SK-N-SH (cell line): ENCODE data around the gene BNIP5. TPM values are rescaled to one million over a fixed set of nuclear protein-coding genes. Genes with fewer than 3 reads are reported as not detected.

ENCODE experiments used
- CTCF ChIA-PET: fragments of 300-600, 350-600 bp; formaldehyde crosslinking; extraction: SDS; loops from one replicate; lab custom pipeline; 2021; lab: Yijun Ruan, JAX
- POLR2A ChIA-PET: fragments of 350-600 bp; sonication (Branson Sonifier 250); formaldehyde crosslinking; extraction: SDS; loops from one replicate; lab custom pipeline; 2020; ENCODE audit warnings: antibody characterized with exemption, inconsistent platforms; lab: Yijun Ruan, JAX
- DNase-seq: peaks from one replicate; pipeline ENCODE4 v3.0.0; 2012
- H2AFZ ChIP-seq: fragments of 200-600 bp; sonication (generic); 2 replicates; pipeline ENCODE4 v1.8.1; 2016; ENCODE audit warnings: antibody characterized with exemption, mild to moderate bottlenecking, low read depth
- H3F3A ChIP-seq: fragments of 200-600 bp; sonication (generic); replicated peaks from 2 replicates; pipeline ENCODE3; 2016; ENCODE audit warnings: antibody characterized with exemption, mild to moderate bottlenecking; ENCODE audit not compliant: insufficient read depth
- H3K27ac ChIP-seq, 2 experiments: fragments of 200-500 bp in 1 of 2; fragments of 200-600 bp in 1 of 2; sonication (Bioruptor generic) in 1 of 2; sonication (generic), shearing (Covaris generic) in 1 of 2; 2 replicates each; pipeline versions ENCODE4 v1.5.1 to v1.6.1; 2014 to 2016; ENCODE audit warnings: low read depth in 2 of 2, inconsistent platforms in 1 of 2, low read length in 1 of 2, mild to moderate bottlenecking in 1 of 2, mixed read lengths in 1 of 2
- H3K27me3 ChIP-seq: fragments of 200-600 bp; sonication (generic), shearing (Covaris generic); 2 replicates; pipeline ENCODE4 v1.6.1; 2016; ENCODE audit warnings: mixed run types; ENCODE audit not compliant: insufficient read depth
- H3K36me3 ChIP-seq, 2 experiments: fragments of 200-500 bp in 1 of 2; fragments of 200-600 bp in 1 of 2; sonication (Bioruptor generic) in 1 of 2; sonication (generic) in 1 of 2; replicated peaks in 1 of 2; 2 replicates each; pipeline versions ENCODE3 to v1.5.1; 2014 to 2016; ENCODE audit warnings: low read length in 1 of 2, mild to moderate bottlenecking in 1 of 2; ENCODE audit not compliant: insufficient read depth in 2 of 2, control insufficient read depth in 1 of 2
- H3K4me1 ChIP-seq, 2 experiments: fragments of 200-500 bp in 1 of 2; fragments of 200-600 bp in 1 of 2; sonication (Bioruptor generic) in 1 of 2; sonication (generic), shearing (Covaris generic) in 1 of 2; 2 replicates each; pipeline versions ENCODE4 v1.5.1 to v1.6.1; 2014 to 2016; ENCODE audit warnings: low read depth in 1 of 2, low read length in 1 of 2, mixed run types in 1 of 2; ENCODE audit not compliant: insufficient read depth in 2 of 2, control insufficient read depth in 1 of 2
- H3K4me2 ChIP-seq: fragments of 200-600 bp; sonication (generic), shearing (Covaris generic); 2 replicates; pipeline ENCODE4 v1.6.1; 2017; ENCODE audit warnings: mixed run types
- H3K4me3 ChIP-seq, 2 experiments: fragments of 200-500 bp in 1 of 2; fragments of 200-600 bp in 1 of 2; sonication (Bioruptor generic) in 1 of 2; sonication (generic), shearing (Covaris generic) in 1 of 2; 2 replicates each; pipeline versions ENCODE4 v1.5.1 to v1.8.1; 2014 to 2016; ENCODE audit warnings: low read depth in 2 of 2, inconsistent platforms in 1 of 2, low read length in 1 of 2, mild to moderate bottlenecking in 1 of 2, mixed read lengths in 1 of 2, moderate library complexity in 1 of 2
- H3K79me2 ChIP-seq: fragments of 200-600 bp; sonication (generic); 2 replicates; pipeline ENCODE4 v1.8.1; 2017; ENCODE audit warnings: mild to moderate bottlenecking; ENCODE audit not compliant: insufficient read depth
- H3K9ac ChIP-seq: fragments of 200-600 bp; sonication (generic); 2 replicates; pipeline ENCODE4 v1.6.1; 2017; ENCODE audit warnings: mixed run types
- H3K9me2 ChIP-seq: fragments of 200-600 bp; sonication (generic); 2 replicates; pipeline ENCODE4 v1.6.1; 2017; ENCODE audit warnings: mixed run types
- H3K9me3 ChIP-seq: fragments of 200-600 bp; sonication (generic); 2 replicates; pipeline ENCODE4 v1.6.1; 2017; ENCODE audit warnings: mixed run types, mild to moderate bottlenecking, moderate library complexity
- H4K20me1 ChIP-seq: fragments of 200-600 bp; sonication (generic); 2 replicates; pipeline ENCODE4 v1.6.1; 2017; ENCODE audit warnings: mild to moderate bottlenecking, mixed run types; ENCODE audit not compliant: insufficient read depth
- CHD2 ChIP-seq: fragments of 150-350 bp; IDR thresholded peaks from 2 replicates; pipeline ENCODE4 v1.6.1; 2018; ENCODE audit warnings: low read length; ENCODE audit not compliant: partially characterized antibody
- ELF1 ChIP-seq: IDR thresholded peaks from 2 replicates; pipeline ENCODE4 v1.4.0; 2012
- GABPA ChIP-seq: IDR thresholded peaks from 2 replicates; pipeline ENCODE4 v1.4.0; 2012; ENCODE audit warnings: low read depth, mild to moderate bottlenecking
- JUND ChIP-seq: IDR thresholded peaks from 2 replicates; pipeline ENCODE4 v1.4.0; 2012
- MXI1 ChIP-seq: IDR thresholded peaks from 2 replicates; pipeline ENCODE4 v1.6.1; 2012; ENCODE audit warnings: mild to moderate bottlenecking, low read depth, low read length, improper control_type of control experiment
- NFIC ChIP-seq: IDR thresholded peaks from 2 replicates; pipeline ENCODE4 v1.4.0; 2012; ENCODE audit warnings: borderline replicate concordance
- NRF1 ChIP-seq: IDR thresholded peaks from 2 replicates; pipeline ENCODE4 v1.6.1; 2012; ENCODE audit warnings: low read depth, mild to moderate bottlenecking, low read length
- PBX3 ChIP-seq: IDR thresholded peaks from 2 replicates; pipeline ENCODE4; 2012
- POLR2AphosphoS5 ChIP-seq: IDR thresholded peaks from 2 replicates; pipeline ENCODE4 v1.6.1; 2012; ENCODE audit warnings: low read depth, low read length
- RCOR1 ChIP-seq: fragments of 150-350 bp; IDR thresholded peaks from 2 replicates; pipeline ENCODE4 v1.6.1; 2017; ENCODE audit warnings: antibody characterized with exemption, low read length
- RFX5 ChIP-seq: IDR thresholded peaks from 2 replicates; pipeline ENCODE4 v1.6.1; 2012; ENCODE audit warnings: mild to moderate bottlenecking, improper control_type of control experiment, low read length
- SMC3 ChIP-seq: IDR thresholded peaks from 2 replicates; pipeline ENCODE4 v1.6.1; 2012; ENCODE audit warnings: low read depth, low read length, improper control_type of control experiment
- TCF12 ChIP-seq: IDR thresholded peaks from 2 replicates; pipeline ENCODE4 v1.4.0; 2012
- WGBS: methylation state at CpG from one replicate; pipeline ENCODE4 v1.1.6; 2017; ENCODE audit warnings: low lambda C conversion rate; 5-methylcytosine and 5-hydroxymethylcytosine counted together
- polyA plus RNA-seq, 3 experiments: library from polyadenylated mRNA; depleted of rRNA; stranded (reverse); fragments of >200 nt; gene quantifications; 2 replicates each; pipeline ENCODE4 v1.2.3, GENCODE V29; 2012
- TF ChIP-seq, protein P1 (sequence below): fragments of 200-600 bp; sonication (generic); IDR thresholded peaks from 2 replicates; pipeline ENCODE4 v1.6.1; 2017; ENCODE audit warnings: antibody characterized with exemption, mild to moderate bottlenecking, moderate library complexity
- TF ChIP-seq, protein P2 (sequence below): IDR thresholded peaks from 2 replicates; pipeline ENCODE4 v1.4.0; 2012; ENCODE audit warnings: low read depth, borderline replicate concordance

BNIP5 gene
- polyA plus RNA-seq, 1 of the 3 experiments (the other 2 are of a cell fraction): not detected

- TF ChIP-seq, protein P1, sequence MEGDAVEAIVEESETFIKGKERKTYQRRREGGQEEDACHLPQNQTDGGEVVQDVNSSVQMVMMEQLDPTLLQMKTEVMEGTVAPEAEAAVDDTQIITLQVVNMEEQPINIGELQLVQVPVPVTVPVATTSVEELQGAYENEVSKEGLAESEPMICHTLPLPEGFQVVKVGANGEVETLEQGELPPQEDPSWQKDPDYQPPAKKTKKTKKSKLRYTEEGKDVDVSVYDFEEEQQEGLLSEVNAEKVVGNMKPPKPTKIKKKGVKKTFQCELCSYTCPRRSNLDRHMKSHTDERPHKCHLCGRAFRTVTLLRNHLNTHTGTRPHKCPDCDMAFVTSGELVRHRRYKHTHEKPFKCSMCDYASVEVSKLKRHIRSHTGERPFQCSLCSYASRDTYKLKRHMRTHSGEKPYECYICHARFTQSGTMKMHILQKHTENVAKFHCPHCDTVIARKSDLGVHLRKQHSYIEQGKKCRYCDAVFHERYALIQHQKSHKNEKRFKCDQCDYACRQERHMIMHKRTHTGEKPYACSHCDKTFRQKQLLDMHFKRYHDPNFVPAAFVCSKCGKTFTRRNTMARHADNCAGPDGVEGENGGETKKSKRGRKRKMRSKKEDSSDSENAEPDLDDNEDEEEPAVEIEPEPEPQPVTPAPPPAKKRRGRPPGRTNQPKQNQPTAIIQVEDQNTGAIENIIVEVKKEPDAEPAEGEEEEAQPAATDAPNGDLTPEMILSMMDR: no peak
- TF ChIP-seq, protein P2, sequence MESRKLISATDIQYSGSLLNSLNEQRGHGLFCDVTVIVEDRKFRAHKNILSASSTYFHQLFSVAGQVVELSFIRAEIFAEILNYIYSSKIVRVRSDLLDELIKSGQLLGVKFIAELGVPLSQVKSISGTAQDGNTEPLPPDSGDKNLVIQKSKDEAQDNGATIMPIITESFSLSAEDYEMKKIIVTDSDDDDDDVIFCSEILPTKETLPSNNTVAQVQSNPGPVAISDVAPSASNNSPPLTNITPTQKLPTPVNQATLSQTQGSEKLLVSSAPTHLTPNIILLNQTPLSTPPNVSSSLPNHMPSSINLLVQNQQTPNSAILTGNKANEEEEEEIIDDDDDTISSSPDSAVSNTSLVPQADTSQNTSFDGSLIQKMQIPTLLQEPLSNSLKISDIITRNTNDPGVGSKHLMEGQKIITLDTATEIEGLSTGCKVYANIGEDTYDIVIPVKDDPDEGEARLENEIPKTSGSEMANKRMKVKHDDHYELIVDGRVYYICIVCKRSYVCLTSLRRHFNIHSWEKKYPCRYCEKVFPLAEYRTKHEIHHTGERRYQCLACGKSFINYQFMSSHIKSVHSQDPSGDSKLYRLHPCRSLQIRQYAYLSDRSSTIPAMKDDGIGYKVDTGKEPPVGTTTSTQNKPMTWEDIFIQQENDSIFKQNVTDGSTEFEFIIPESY: no peak
- no peak for TF ChIP-seq RCOR1
Observed at GRCh38 chr6:36277946-36278470, 58.7 kb downstream of the BNIP5 start (continued).

DNA sequence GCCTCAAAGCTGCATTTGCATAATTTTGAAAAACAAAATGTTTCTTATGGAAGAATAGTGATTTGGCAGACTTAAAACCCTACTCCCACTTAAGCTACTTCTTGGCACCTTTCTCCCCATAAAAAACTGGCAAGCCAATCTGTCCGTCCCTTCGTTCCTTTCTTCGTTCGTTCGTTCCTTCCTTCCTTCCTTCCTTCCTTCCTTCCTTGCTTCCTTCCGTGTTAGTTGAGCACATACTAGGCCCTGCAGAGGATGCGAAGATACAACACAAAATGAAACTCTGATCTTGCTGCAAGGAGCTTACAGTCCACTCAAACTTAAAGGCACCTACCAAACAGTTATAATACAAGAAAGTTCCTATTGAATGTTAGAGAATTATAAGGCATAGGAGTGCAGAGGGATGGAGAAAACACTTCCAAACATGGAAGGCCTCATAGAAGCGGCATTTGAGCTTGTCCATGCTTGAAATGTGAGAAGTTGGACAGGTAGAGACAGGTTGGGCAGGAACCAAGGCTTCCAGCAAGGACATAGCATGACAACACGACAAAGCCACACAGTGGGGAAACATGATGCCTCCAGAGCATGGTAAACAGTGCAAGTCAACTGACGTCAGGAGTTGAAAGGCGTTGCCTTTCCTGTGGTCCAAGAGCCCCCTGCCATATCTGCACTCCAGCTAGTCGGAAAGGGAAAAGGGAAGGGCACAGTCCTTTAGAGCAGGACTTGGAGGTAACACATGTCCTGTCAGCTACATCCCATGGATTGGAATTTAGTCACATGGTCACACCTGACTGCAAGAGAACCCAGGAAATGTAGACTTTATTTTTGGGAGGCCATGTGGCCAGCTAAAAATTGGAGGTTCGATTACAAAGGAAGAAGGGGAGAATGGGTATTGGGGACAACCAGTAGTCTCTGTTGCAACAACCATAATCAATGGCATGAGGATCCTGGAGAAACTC lies 59.8 kb downstream of the BNIP5 start:
- CTCF ChIA-PET: interaction anchor here (1.6 kb wide), 2 partner anchors 25 to 138 kb away, joined by 5 read pairs; no protein-coding TSS in a partner anchor
- Histone ChIP-seq H3K27ac (no peak overlapping the region), H3K9ac (no peak overlapping the region), H4K20me1 (no peaks in the 10 kb centered on the region), H3K4me3 (no peak overlapping the region), H3K36me3 (no peaks in the 10 kb centered on the region), H3K27me3 (peaks cover 25% of the 10 kb centered on the region), H3F3A (no peaks in the 10 kb centered on the region), H3K4me1 (no peaks in the 10 kb centered on the region), H3K9me2 (no peaks in the 10 kb centered on the region), H3K4me2 (no peak overlapping the region), H2AFZ (no peak overlapping the region), H3K9me3 (no peaks in the 10 kb centered on the region), H3K79me2 (no peaks in the 10 kb centered on the region)
- POLR2A ChIA-PET: no interaction called here
- DNase-seq: no peak
- TF ChIP-seq GABPA: no peak
- TF ChIP-seq NFIC: no peak
- no peak for TF ChIP-seq NRF1
- 59% methylated on average over 12 of the region's 13 CpGs for WGBS

DNA sequence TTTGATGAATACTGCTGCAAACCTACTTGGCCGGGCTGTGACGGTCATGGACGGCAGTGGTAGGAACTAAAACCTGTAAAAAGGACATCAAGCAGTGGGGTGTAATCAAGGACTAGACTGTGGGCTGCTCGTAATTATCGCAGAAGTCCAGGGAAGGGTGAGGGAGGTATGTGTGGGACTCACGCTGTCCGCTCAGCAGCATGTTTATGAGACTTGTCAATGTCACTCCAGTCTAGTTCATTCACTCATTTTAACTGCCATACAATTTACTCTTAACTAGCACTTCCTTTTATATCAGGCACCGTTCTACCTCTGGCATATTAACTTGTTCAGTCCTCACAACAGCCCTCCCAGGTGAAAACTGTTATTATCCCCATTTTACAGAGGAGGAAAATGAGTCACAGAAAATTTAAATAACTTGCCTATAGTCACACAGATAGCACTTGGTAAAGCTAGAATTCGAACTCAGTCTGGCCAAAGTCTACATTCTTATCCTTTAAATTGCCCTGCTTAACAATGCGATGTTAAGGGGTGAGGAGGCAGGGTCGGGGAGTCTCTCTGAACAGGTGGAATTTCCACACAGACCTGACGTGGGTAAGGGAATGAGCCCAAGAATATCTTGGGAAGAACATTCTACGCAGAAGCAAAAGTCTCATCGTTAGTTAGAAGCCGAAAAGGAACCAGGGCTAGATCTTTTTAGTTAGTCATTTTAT lies 62.7 kb downstream of the BNIP5 start:
- ChIA-PET CTCF (interaction anchor here (0.8 kb wide), 1 partner anchor 12 kb away, joined by 4 read pairs; no protein-coding TSS in a partner anchor), POLR2A (no interaction called here)
- Histone ChIP-seq H3F3A (no peaks in the 10 kb centered on the region), H3K27ac (no peak overlapping the region), H3K4me2 (no peak overlapping the region), H3K9ac (no peak overlapping the region), H3K4me3 (no peak overlapping the region), H3K79me2 (no peaks in the 10 kb centered on the region), H3K9me3 (no peaks in the 10 kb centered on the region), H3K27me3 (peaks cover 10% of the 10 kb centered on the region; the same call in 1 of the 2 replicates), H2AFZ (no peak overlapping the region), H3K9me2 (no peaks in the 10 kb centered on the region), H3K36me3 (no peaks in the 10 kb centered on the region), H4K20me1 (no peaks in the 10 kb centered on the region), H3K4me1 (no peaks in the 10 kb centered on the region; a peak in 1 of 4 replicates)
- WGBS: 65% methylated on average over 15 of the region's 15 CpGs
- no peak for DNase-seq
- TF ChIP-seq TCF12: no peak
- no peak for TF ChIP-seq RFX5
- no peak for TF ChIP-seq MXI1
- TF ChIP-seq ELF1: no peak
- TF ChIP-seq SMC3: no peak
- TF ChIP-seq JUND: no peak
- no peak for TF ChIP-seq NFIC
- no peak for TF ChIP-seq NRF1
- TF ChIP-seq, protein P1: no peak
- TF ChIP-seq POLR2AphosphoS5: no peak
- no peak for TF ChIP-seq PBX3
- TF ChIP-seq GABPA: no peak
- no peak for TF ChIP-seq CHD2
